GM18909 (cell line): Measurements from ENCODE around the gene SMARCA2.
A peak's percentile ranks its signal among the peaks of the same experiment; 100 is the strongest.

Source experiments
- ATAC-seq: cut with Tn5 transposase; IDR thresholded peaks from one replicate; pipeline ENCODE4 v1.9.1; 2021; ENCODE audit warnings: mild to moderate bottlenecking; ENCODE audit not compliant: unreplicated experiment, poor library complexity

The SMARCA2 gene

DNA sequence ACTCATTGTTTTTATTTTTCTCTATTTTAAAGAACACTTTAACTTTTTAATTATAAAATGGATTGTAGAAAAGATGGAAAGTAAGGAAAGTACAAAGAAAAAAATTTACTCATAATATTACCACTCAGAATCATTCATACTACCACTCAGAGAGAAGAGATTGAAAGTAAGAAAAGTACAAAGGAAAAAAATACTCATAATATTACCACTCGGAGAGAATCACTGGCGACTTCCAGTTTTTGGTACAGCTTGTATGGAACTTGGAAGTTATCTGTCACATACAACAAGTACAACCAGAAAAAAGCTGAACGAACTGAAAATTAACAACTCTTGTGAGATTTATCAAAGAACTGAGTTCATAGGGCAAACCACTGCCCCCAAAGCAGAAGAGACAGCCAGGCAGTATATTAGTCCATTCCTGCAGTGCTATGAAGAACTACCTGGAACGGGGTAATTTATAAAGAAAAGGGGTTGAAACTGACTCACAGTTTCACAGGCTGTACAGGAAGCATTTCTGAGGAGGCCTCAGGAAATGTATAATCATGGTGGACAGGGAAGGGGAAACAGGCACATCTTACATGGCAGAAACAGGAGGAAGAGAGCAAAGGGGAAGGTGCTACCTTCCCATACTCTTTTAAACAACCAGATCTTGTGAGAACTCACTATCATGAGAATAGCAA lies 183.9 kb downstream of the SMARCA2 start:
- ATAC-seq, result no peak

DNA sequence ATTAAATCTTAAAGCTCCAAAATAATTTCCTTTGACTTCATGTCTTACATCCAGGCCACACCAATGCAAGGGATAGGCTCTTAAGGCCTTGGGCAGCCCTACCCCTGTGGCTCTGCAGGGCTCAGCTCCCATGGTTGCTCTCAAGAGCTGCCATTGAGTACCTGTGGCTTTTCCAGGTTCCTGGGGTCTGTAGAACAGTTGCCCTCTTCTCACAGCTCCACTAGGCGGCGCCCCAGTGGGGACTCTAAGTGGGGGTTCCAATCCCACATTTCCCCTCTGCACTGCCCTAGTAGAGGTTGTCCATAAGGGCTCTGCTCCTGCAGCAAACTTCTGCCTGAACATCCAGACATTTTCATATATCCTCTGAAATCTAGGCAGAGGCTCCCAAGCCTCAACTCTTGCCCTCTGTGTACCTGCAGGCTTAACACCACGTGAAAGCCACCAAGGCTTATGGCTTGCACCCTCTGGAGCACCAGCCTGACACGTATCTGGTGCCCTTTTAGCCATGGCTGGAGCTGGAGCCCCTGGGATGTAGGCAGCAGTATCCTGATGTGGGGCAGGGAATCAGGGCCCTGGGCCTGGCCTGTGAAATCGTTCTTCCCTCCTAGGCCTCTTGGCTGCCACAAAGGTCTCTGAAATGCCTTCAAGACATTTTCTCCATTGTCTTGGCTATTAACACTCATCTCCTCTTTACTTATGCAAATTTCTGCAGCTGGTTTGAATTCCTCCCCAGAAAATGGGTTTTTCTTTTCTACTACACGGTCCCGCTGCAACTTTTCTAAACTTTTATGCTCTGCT lies 185.1 kb downstream of the SMARCA2 start:
- ATAC-seq, result no peak

DNA sequence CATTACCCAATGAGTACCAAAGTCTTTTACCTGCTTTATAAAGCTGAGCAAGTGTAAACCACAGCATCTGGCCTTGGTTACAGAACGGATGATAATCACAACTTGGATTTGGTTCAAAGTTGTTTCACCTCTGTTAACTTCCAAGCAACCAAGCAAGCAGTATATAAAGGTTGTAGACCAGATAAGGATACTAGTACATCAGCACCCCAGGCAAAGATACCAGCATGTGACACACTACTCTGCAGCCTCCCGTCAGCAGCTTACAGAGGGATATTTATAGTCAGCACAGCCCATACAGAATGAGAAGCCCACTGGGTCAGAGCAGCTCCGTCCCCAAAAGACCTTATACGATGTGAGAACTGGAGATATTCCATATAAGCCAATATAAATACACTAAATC lies 193.3 kb downstream of the SMARCA2 start:
- ATAC-seq, result no peak

DNA sequence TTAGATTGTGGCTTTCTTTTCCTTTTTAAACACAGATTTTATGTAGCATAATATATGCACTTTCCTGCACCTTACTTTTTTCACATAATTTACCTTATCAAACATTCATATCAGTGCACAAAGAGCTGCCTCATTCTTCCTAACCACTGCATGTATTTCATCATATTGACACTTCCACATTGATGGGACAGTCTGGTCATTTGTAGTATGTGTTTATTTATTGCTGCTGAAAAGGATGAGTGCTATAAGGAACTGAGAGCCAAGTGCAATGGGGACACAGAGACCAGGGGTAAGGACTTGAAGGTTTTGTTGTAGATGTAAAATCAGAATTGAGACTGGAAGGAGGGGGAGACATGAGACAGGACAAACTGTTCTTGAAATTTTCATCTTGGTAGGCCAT lies 193.8 kb downstream of the SMARCA2 start:
- ATAC-seq, result no peak

DNA sequence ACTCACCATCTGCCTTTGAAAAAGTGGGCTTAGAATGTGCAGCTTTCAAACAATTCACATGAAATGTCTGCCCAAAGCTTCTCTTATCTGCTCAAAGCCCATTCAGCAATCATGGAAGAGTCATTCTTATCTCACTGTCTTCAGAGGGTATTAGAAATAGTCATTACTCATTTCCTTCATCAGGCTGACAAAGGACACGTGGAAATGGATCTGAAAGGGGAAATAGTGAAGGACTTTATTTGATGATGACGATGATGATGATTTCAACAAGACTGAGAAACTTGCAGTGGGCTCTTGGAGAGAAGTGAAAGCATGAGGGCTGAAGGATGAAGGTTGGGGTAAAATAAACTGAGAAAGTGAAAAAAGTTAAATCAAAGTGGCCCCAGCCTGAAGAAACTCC lies 194.3 kb downstream of the SMARCA2 start:
- ATAC-seq, result no peak

DNA sequence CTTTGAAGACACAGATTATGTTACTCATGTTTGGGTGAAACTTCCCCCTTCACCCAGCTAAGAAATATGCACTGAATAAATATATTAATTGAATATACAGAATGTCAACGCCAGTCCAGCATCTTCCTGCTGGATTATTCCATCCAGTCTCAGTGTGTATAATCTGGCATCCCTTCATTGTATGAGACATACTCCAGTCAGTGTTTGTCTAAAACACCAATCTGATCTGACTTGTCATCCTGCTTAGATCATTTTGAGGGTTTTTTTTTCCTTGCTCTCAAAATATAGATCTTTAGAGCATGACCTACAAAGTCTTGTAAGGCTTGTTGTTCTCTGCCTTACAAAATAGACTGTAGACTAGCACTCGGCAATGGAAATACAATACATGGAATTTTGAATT lies 195.1 kb downstream of the SMARCA2 start:
- ATAC-seq, result no peak

DNA sequence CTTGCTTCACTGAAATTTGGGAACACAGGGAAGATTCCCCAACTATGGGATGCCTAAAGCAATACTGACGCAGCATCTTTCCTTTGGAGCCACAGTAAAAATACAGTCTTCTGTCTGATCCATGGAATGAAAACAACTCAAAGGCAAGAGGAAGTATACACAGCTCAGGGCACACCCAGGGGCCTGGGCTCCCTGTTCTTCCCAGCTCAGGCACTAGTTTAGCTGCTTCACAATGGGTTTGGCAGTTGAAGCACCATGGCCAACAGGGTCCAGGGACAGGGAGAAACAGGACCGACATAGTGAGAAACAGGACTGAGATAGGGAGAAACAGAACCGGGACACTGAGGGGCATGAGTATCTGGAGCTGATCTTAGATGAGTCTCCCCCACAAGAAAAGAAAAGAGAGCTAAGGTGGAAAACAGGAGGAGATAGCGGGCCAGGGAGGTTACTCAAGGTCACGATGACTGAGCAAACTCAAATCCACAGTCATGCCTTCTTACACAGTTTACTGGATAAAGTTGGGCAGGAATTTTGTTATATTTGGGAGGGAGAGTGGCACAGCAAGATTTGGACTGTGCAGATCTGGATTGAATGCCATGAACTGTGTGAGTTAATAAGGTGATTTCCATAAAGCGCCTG lies 198.8 kb downstream of the SMARCA2 start:
- ATAC-seq, result no peak

DNA sequence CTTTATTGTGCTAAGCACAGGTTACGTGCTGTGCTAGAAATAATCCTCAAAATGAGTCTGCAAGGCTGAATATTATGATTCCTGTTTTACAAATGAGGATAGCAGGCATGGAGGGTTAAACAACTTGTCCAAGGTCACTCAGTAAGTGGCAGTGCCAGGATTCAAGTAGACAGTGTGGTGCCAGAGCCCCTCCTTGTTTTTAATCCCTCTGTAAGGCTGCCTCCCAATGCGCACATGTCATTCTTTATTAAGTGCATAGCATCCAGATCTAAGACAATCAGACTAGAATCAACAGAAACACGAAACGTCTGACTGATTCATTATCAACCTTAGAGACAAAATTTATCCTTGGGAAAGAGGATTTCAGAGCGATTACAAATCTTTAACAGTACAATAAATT lies 199.6 kb downstream of the SMARCA2 start:
- ATAC-seq, result no peak

DNA sequence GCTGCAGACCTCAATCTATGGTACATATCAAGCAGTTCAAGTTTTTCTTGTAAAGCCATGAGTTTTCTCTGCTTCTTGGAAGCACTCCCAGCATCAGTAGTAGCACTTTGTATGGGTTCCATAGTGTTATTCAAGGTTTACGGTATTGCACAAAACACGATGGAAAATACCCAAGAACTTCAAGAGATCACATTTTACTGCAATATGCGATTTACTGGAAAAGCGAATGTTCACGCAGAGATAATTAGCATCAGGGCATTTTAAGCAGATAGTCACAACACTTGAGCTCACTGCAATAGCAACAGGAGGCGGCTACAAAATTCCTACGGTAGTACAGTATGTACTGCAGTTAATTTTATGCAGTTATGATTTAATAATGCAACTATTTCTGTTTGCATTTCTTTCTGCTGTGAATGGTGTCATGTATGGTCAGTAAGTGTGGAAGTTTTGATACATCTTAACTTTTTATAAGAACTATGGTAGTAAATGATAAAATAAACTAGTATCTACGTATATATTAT lies 200.8 kb downstream of the SMARCA2 start:
- ATAC-seq, result no peak

DNA sequence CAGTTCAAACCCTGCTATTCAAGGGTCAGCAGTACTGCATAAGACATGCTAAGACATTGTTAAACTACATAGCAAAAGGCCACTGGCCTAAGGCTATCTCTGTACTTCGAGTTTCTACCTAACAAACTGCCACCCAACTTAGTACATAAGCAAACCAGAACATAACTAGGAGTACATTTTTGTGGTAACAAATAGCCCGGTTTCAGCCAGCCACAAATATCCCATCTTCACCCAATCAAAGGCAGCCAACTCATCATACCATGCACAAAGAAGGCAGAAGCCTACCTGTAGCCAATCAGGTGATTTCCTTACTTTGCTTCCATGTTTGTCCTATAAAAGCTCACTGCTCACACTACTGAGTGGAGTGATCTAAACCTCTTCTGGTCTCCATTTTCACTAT lies 201.4 kb downstream of the SMARCA2 start:
- ATAC-seq, result no peak

DNA sequence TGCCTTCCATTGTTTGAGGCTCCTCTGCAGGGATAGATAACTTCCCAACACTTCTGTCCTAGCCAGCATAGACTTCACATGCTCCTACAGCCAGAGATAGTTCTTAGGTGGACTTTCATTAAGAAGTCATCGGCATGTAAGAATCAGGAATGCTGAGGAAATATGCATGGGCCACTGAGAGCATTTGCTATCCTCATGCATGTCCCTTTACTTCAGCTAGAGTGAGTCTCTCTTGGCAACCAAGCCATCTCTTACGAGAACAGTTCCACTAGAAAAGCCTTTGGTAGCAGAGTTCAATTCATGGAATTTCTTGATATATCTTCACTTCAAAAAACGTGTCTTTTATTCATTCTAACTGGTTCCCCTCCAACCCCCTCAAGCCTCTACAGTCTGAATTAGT lies 202.4 kb downstream of the SMARCA2 start:
- ATAC-seq, result no peak

DNA sequence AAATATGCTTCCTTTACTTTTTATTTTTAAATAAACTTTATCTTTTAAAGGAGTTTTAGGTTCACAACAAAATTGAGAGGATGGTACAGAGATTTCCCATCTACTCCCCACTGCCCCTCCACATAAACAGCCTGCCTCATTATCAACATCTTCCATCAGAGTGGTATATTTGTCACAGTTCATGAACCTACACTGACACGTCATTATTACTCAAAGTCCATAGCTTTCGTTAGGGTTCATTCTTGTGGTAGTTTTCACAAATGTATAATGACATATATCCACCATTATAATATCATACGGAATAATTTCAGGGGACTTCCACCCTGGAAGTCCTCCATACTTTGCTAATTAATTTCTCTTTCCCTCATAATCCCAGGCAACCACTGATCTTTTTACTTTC lies 204.9 kb downstream of the SMARCA2 start:
- no peak for ATAC-seq

DNA sequence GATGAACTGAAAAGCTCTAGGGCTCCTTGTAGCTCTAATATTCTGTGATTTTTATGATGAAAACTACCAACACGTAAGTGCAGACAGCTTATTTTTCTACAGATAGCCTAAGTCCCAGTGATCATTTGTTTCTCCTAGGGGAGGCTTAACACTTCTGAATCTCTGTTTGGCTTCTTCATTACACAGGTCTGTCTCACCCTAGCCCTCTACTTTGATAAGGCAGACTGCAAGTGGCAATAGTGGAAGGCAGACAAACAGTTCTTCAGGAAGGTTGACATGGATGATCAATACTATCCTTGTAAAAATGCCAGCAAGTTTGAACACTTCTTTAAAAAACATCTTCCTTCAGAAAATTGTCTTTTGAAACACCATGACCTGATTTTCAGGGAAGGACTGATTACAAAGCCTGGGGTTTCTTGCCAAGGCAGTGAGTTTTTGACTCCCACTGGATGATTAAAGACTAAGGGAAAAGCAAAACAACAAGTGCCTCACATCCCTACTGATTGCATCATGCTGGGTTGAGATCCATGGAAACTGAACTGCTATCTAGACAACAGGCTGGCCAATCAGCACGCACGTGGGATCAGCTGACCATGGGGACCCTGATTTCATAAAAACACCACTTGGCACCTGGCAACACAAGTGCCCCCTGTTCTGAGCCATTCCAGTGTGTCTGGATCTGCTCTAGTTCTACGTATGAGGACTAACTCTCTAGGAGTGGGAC lies 212.2 kb downstream of the SMARCA2 start:
- ATAC-seq, result no peak

DNA sequence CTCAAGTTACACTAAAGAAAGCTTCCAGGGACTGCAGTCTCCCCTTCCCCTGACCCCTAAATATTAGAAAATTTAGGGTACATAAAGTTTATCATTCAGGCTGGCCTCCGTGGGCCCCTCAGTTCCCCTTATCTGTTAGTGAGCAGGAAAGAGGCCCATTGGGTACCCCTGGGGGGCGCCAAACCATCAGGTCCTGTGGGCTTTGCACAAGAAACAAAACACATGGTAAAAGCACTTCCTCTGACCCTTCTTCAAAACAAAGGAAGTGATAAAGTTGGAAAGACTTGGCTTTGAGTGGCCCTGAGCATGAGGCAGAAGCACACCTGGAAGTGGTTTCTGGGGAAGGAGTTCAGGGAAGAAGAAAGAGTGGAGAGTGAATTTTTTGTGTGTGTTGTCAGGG lies 213.0 kb downstream of the SMARCA2 start:
- ATAC-seq, result no peak

DNA sequence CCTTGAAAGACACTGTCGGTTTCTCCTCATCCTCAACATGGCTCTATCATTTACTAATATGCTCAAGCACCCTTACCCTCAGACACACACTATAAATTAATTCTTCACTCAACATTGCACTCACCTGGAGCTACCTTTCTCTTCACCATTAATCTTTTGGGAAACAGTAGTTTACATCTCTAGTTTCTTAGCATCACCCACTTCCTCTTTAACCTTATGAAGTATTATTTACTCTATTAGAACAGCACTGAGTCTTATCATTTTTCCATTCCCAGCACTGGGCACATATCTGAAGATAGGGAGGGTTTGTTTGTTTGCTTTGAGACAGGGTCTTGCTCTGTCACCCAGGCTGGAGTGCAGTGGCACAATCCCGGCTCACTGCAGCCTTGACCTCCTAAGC lies 213.5 kb downstream of the SMARCA2 start:
- peak; percentile 26 for ATAC-seq

DNA sequence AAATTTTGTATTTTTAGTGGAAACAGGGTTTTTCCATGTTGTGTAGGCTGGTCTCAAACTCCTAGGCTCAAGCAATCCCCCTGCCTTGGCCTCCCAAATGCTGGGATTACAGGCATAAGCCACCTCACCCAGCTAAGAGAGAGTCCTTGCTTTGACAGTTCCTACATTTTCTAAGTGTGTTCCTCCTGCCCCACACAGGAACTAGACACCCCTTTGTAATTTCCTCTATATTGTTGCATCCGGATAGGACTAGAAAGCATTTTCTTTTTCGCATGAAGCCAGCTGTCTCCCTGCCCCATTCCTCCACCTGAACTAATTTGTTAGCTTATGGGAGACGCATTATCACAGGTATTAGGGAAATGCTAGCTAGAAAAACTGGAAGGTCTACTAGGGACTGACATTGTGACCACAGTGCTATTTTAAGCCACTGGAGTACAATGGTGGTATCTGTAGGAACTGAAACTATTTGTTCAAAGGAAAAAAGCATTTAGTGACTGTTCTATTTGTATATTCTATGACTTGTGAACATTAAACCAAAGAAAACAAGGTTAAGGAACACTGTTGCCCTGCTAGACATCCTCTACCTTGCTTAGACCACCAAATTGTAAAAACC lies 214.1 kb downstream of the SMARCA2 start:
- peak; percentile 86 for ATAC-seq

DNA sequence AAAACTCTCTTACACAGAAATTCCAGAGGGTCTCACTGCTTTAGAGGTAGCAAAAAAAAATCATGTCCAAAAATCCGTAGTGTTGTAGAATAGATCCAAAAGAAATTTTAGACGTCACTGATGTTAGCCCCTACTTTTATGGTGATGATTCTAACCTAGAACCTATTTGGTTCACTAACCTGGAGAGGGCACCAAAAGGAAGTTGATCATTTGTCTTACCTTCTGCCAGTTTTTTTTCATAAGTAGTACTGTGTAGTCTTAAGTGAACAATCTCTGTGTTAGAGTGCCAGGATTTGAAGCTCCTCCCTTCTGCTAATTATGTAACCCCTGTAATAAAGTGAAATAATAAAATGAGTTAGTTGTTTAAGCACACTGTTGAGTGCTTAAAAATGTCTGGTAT lies 215.2 kb downstream of the SMARCA2 start:
- ATAC-seq, result no peak

DNA sequence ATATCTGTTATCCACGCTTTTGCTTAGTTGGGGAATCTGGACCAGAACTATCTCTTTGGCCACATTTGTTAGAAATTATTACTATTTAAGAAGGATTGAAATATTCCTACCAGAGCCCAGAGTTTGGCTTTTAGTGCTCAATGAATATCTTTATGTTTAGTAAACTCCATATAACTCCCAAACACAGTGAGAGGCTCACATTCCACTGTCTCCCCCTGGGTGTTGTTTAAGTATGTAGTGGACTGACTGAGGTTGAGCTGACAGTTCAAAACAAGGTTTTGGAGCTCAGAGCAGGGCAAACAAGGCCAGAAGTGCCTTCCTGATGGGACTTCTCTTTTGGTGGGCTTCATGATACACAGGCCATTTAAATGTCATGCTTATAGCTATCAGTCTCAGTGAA lies 216.0 kb downstream of the SMARCA2 start:
- no peak for ATAC-seq

DNA sequence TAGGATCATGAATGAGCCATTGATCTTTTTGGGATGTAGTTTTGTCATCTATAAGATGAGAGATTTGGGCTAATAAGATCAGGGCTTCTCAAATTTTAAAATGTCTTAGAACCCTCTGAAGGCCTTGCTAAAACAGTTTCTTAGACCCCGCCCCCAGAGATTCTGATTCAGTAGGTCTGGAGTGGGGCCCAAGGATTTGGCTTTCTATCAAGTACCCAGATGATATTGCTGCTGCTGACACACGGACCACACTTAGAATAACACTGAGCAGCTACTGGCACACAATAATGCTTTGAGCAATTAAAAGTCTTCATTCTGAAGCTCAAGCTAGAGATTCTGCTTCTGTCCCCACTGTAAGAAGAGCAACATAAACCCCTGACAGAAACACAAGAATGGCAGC lies 216.7 kb downstream of the SMARCA2 start:
- ATAC-seq, result no peak

DNA sequence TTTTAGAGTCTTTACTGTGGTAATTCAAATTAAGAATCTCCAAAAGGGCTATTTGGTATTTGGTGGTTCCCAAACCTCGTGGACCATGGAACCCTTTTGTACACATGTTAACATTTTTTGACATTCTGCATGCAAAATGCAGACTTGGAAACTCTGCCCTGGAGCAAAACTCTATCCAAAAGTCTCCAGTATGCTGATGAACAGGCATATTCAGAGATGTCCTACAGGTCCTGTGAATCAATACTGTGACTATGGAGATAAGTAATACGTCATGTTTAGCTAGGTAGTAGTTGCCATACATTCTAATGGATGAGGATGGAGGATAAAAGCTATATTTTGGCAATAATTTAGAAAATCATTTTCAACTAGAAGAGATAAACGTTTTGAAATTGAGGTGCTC lies 218.1 kb downstream of the SMARCA2 start:
- ATAC-seq, result no peak
